Measurements from ENCODE around the gene PCSK6.

DNA sequence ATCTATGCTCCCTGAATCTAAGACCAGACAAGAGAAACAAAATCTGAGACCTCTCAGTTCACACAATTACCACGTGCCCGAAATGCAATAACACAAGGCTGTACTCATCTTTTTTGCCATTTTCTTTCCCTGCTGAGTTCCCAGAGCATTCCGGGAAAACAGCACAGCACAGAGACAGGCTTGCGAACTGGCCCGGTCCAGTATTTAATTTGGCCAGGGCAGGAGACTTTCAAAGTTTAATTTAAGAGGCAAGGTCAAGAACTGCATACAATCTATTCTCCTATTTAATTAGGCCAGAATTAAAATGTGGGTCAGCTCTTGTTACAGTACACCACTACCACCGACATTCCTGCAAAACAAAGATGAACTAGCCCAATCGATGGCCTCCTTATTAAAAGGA lies 107.0 kb downstream of the PCSK6 start:
- no peak for TF ChIP-seq EZH2phosphoT487 (IDR thresholded peaks at IDR 0.05; ENCODE audit: low read length)
- TF ChIP-seq, protein P1, sequence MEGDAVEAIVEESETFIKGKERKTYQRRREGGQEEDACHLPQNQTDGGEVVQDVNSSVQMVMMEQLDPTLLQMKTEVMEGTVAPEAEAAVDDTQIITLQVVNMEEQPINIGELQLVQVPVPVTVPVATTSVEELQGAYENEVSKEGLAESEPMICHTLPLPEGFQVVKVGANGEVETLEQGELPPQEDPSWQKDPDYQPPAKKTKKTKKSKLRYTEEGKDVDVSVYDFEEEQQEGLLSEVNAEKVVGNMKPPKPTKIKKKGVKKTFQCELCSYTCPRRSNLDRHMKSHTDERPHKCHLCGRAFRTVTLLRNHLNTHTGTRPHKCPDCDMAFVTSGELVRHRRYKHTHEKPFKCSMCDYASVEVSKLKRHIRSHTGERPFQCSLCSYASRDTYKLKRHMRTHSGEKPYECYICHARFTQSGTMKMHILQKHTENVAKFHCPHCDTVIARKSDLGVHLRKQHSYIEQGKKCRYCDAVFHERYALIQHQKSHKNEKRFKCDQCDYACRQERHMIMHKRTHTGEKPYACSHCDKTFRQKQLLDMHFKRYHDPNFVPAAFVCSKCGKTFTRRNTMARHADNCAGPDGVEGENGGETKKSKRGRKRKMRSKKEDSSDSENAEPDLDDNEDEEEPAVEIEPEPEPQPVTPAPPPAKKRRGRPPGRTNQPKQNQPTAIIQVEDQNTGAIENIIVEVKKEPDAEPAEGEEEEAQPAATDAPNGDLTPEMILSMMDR (IDR thresholded peaks at IDR 0.05; ENCODE audit: low read length) = no peak

Data from MM.1S (cell line).